ENCODE measurements around the gene AUP1. TPM values are rescaled to one million over a fixed set of nuclear protein-coding genes. Genes with fewer than 3 reads are reported as not detected.

Gene AUP1
- total and polyA plus RNA-seq, 2 donors (not counting 3 experiments of a cell fraction or from before 2014, with no cell fraction given) = 103 to 187 TPM

- FAIRE-seq (no peak), DNase-seq (ENCODE audit: low read depth, low spot score) (peak; percentile 9)
- H3K9ac ChIP-seq (replicated peaks; ENCODE audit: extremely low read depth, insufficient read depth, low read length) = no peak overlapping the region
- intact Hi-C loops (cut with micrococcal nuclease) (no loop called here), dilution Hi-C loops (cut with MboI; ENCODE audit: extremely low pct_ligation_motif_present, low sequenced_read_pairs) (no loop called here)
- no TSS peak for BruUV-seq (replicated peaks)
- CTCF ChIA-PET = no interaction called here
- no peaks in the 10 kb centered on the region for H3K79me2 ChIP-seq (ENCODE audit: control insufficient read depth, insufficient read depth, low read length)
- H3K27ac ChIP-seq (ENCODE audit: insufficient read depth, low read depth, low read length) = no peak overlapping the region
- H3K9me3 ChIP-seq (replicated peaks; ENCODE audit: control insufficient read depth, insufficient read depth, low read length) = no peaks in the 10 kb centered on the region
- H3K4me1 ChIP-seq (ENCODE audit: control insufficient read depth, extremely low read depth, insufficient read depth, low read length) = peaks cover 7% of the 10 kb centered on the region
- no peaks in the 10 kb centered on the region for H3K36me3 ChIP-seq (ENCODE audit: control insufficient read depth in 2 of 2, extremely low read depth in 1 of 2, insufficient read depth in 2 of 2, low read length in 2 of 2)
- H3K4me3 ChIP-seq (replicated peaks in 1 of 3; ENCODE audit: insufficient read depth in 1 of 3, low read depth in 1 of 3, low read length in 3 of 3) = no peak overlapping the region
- no peak overlapping the region for H3K4me2 ChIP-seq (ENCODE audit: insufficient read depth, low read length)
- H3K9me1 ChIP-seq (replicated peaks; ENCODE audit: control insufficient read depth, extremely low read depth, insufficient read depth, low read length) = no peaks in the 10 kb centered on the region
- H4K20me1 ChIP-seq (replicated peaks; ENCODE audit: control insufficient read depth, extremely low read depth, insufficient read depth, low read length) = no peaks in the 10 kb centered on the region
- H2AFZ ChIP-seq (ENCODE audit: low read depth, low read length) = no peak overlapping the region
- peaks cover 80 to 95% of the 10 kb centered on the region in 2 experiments for H3K27me3 ChIP-seq (ENCODE audit: control insufficient read depth in 2 of 2, insufficient read depth in 2 of 2, low read length in 2 of 2)
- POLR2A ChIA-PET = interaction anchor here (0.7 kb wide), 2 partner anchors 12 to 453 kb away, joined by 3 to 4 read pairs; partner anchors contain the start of gene DQX1
- TF ChIP-seq JUN (IDR thresholded peaks at IDR 0.05; ENCODE audit: borderline replicate concordance, insufficient read depth, insufficient read length, low read depth) (no peak), FOS (IDR thresholded peaks at IDR 0.05; ENCODE audit: borderline replicate concordance, insufficient read depth, low read length) (no peak), POLR2AphosphoS5 (IDR thresholded peaks at IDR 0.05; ENCODE audit: insufficient read depth, low read depth, low read length) (no peak), CTCF (IDR thresholded peaks at IDR 0.05; ENCODE audit: extremely low read depth in 1 of 2, insufficient read depth in 1 of 2, low read depth in 1 of 2, low read length in 2 of 2) (no peak), EZH2 (IDR thresholded peaks at IDR 0.05; ENCODE audit: borderline replicate concordance, low read depth, low read length, severe bottlenecking) (peak; percentile 89), MAX (IDR thresholded peaks at IDR 0.05; ENCODE audit: insufficient read depth, insufficient read length) (no peak)
These were observed 15.7 kb downstream of the AUP1 start for GRCh38 chr2:74513605-74514367.

Data from endothelial cell of umbilical vein (primary cell).